Fibroblast of mammary gland (primary cell): ENCODE measurements around the gene SWT1.

Experiments used
- DNase-seq: peaks from one replicate; pipeline ENCODE4 v3.0.0-alpha.2; 2010; ENCODE audit warnings: low read depth
- H3K4me3 ChIP-seq: 2 replicates; pipeline ENCODE4 v1.5.1; 2011; ENCODE audit warnings: low read depth, mild to moderate bottlenecking, low read length, moderate library complexity; ENCODE audit not compliant: control insufficient read depth
- CTCF ChIP-seq: conservative IDR thresholded peaks from 2 replicates; pipeline ENCODE4 v1.5.1; 2011; ENCODE audit warnings: low read depth, low read length, inconsistent platforms; ENCODE audit not compliant: control insufficient read depth, insufficient read depth

SWT1 gene

DNA sequence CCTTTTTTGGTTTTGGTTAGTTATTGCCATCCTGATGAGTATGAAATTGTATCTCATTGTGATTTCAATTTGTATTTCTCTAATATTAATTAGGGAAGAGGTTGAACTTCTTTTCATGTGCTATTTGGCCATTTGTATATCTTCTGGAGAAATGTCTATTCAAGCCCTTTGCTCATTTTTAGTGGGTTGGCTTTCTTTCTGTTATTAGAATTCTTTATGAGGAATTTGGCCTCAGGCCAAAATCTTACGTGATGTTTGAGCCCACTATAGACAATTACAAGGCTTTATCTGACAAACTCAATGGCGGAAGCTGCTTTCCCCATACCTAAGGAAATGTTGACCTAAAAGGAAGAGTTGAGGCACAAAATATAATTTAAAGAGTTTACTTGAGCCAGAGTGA lies 127.1 kb downstream of the SWT1 start:
- H3K4me3 ChIP-seq, result no peak overlapping the region
- TF ChIP-seq CTCF, result no peak
- DNase-seq, result no peak

GRCh38 chr1:185284533-185285276 lies 127.7 kb downstream of the SWT1 start:
- DNase-seq, result no peak
- no peak for TF ChIP-seq CTCF
- H3K4me3 ChIP-seq, result no peak overlapping the region

- TF ChIP-seq CTCF, result no peak
- no peak overlapping the region for H3K4me3 ChIP-seq
- no peak for DNase-seq
Observed at GRCh38 chr1:185287451-185287850, 130.5 kb downstream of the SWT1 start.

DNA sequence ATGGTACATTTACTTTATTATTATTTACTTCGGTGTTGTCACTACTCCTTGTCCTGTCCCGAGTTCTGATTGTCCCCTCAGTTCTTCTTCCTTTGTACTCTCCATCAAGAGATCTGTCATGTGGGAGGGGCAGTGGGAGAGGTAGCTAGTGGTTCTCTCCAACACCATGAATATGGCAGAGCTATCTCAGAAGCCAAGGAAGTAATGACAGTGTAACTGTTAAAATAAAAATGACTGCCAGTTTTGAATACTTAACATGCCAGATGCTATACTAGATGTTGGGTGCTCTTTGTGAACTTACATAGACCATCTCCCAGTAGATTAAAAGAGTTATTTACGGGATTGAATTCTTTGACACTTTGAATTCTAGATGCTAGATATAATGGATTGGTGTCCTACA lies 131.5 kb downstream of the SWT1 start:
- H3K4me3 ChIP-seq, result no peak overlapping the region
- TF ChIP-seq CTCF, result no peak

DNA sequence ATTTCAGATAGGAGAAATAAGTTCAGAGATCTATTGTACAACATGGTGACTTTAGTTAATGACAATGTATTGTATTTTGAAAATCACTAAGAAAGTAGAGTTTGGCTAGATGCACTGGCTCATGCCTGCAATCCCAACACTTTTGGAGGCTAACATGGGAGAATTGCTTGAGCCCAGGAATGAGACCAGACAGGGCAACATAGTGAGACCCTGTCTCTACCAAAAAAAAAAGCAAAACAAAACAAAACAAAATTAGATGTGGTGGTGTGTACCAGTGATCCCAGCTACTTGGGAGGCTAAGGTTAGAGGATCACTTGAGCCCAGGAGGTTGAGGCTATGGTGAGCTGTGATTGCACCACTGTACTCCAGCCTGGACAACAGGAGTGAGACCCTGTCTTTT lies 132.9 kb downstream of the SWT1 start:
- H3K4me3 ChIP-seq, result no peak overlapping the region
- no peak for DNase-seq
- no peak for TF ChIP-seq CTCF

More for the DNA sequence above, 131.5 kb downstream of the SWT1 start:
- no peak for DNase-seq

- no peak for TF ChIP-seq CTCF
Observed at GRCh38 chr1:185291159-185291558, 134.2 kb downstream of the SWT1 start.

More at GRCh38 chr1:185291159-185291558, 134.2 kb downstream of the SWT1 start:
- H3K4me3 ChIP-seq, result no peak overlapping the region
- no peak for DNase-seq
